Brain microvascular endothelial cell (primary cell): ENCODE results near the gene CFAP251.
"Not testable (repeated sequence)": the region's sequence is repeated elsewhere in the genome, so short reads cannot be mapped to it uniquely, and the experiment has no call there.

Experiments
- DNase-seq: peaks from one replicate; pipeline ENCODE4 v3.0.0-alpha.2; 2020
- H3K27ac ChIP-seq: fragments of 250-450 bp; sonication (Bioruptor Pico); 2 replicates; pipeline ENCODE4 v1.5.1; 2020; ENCODE audit warnings: mild to moderate bottlenecking, moderate library complexity
- H3K27me3 ChIP-seq: fragments of 250-450 bp; sonication (Bioruptor Pico); replicated peaks from 2 replicates; pipeline ENCODE4 v1.5.1; 2020; ENCODE audit warnings: mild to moderate bottlenecking
- H3K36me3 ChIP-seq: fragments of 250-450 bp; sonication (Bioruptor Pico); replicated peaks from 2 replicates; pipeline ENCODE4 v1.5.1; 2020; ENCODE audit warnings: mild to moderate bottlenecking
- H3K4me3 ChIP-seq: 2 replicates; pipeline ENCODE4 v1.5.1; 2011; ENCODE audit warnings: low read depth, mild to moderate bottlenecking, control low read depth, low read length, moderate library complexity
- CTCF ChIP-seq: IDR thresholded peaks from 2 replicates; pipeline ENCODE4 v1.5.1; 2011; ENCODE audit warnings: low read depth, mild to moderate bottlenecking, moderate library complexity, low read length, control low read depth, inconsistent platforms; ENCODE audit errors: missing control alignments
- in situ Hi-C: cut with HindIII; loops from 2 replicates; pipeline ENCODE4 v1.10.0; 2017; ENCODE audit warnings: low sequenced_read_pairs, low pct_ligation_motif_present

Gene CFAP251

GRCh38 chr12:121983536-121984210, 65.3 kb downstream of the CFAP251 start:
- Histone ChIP-seq H3K4me3 (no peak overlapping the region), H3K27ac (no peak overlapping the region), H3K27me3 (no peaks in the 10 kb centered on the region), H3K36me3 (no peaks in the 10 kb centered on the region)
- no peak for TF ChIP-seq CTCF
- no peak for DNase-seq
- in situ Hi-C loops: no loop called here

- TF ChIP-seq CTCF: no peak
These were observed 68.3 kb downstream of the CFAP251 start for GRCh38 chr12:121986489-121987245.

GRCh38 chr12:121988519-121988918, 70.1 kb downstream of the CFAP251 start:
- H3K27ac ChIP-seq, H3K36me3 ChIP-seq, in situ Hi-C loops, H3K27me3 ChIP-seq, H3K4me3 ChIP-seq, DNase-seq: not testable (repeated sequence)

More at GRCh38 chr12:121986489-121987245, 68.3 kb downstream of the CFAP251 start:
- Histone ChIP-seq H3K27me3 (no peaks in the 10 kb centered on the region), H3K4me3 (no peak overlapping the region), H3K27ac (no peak overlapping the region), H3K36me3 (no peaks in the 10 kb centered on the region)
- DNase-seq: no peak
- in situ Hi-C loops: no loop called here

- H3K27me3 ChIP-seq: no peaks in the 10 kb centered on the region
- DNase-seq: no peak
- TF ChIP-seq CTCF: no peak
- in situ Hi-C loops: no loop called here
- H3K27ac ChIP-seq: no peak overlapping the region
- no peak overlapping the region for H3K4me3 ChIP-seq
- H3K36me3 ChIP-seq: no peaks in the 10 kb centered on the region
These were observed 71.1 kb downstream of the CFAP251 start for GRCh38 chr12:121989276-121990113.

- no peaks in the 10 kb centered on the region for H3K27me3 ChIP-seq
- DNase-seq: no peak
- no peaks in the 10 kb centered on the region for H3K36me3 ChIP-seq
- in situ Hi-C loops: no loop called here
- no peak overlapping the region for H3K27ac ChIP-seq
- no peak for TF ChIP-seq CTCF
- no peak overlapping the region for H3K4me3 ChIP-seq
These were observed 71.8 kb downstream of the CFAP251 start for GRCh38 chr12:121990114-121990647.
